HG03095 (cell line): ENCODE measurements around the gene TBC1D10B.
A peak's percentile ranks its signal among the peaks of the same experiment; 100 is the strongest.

Experiments used
- ATAC-seq: cut with Tn5 transposase; IDR thresholded peaks from one replicate; pipeline ENCODE4 v1.9.1; 2021; ENCODE audit warnings: moderate library complexity; ENCODE audit not compliant: unreplicated experiment

The TBC1D10B gene

DNA sequence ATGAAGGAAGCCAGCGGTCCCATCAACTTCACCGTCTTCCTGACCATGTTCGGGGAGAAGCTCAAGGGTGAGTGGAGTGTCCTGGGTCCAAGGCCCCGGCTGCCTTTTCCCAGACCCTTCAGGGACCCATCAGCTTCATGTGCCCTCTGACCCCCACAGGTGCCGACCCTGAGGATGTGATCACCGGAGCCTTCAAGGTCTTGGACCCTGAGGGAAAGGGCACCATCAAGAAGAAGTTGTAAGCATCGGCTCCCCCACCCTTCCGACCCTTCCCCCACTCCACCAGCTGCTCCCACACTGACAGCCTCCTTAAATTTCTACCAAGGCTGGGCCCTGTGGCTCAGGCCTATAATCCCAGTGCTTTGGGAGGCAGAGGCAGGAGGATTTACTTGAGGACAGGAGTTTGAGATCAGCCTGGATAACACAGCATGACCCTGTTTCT, 6.2 kb upstream of the TBC1D10B start:
- ATAC-seq = no peak

DNA sequence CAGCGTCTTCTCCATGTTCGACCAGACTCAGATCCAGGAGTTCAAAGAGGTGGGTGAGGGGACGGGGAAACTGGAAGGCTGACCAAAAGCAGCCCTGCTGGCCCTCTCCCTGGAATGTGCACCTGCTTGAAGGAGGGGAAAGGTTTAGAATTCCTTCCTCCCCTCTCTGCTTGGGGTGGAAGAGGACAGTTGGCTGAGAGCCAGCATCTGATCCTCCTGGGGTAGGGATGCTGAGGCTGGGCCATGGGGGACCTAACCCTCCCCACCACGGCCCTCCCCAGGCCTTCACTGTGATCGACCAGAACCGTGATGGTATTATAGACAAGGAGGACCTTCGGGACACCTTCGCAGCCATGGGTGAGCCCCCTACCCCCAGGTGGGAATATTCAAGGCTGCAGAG, 5.6 kb upstream of the TBC1D10B start:
- ATAC-seq = no peak

DNA sequence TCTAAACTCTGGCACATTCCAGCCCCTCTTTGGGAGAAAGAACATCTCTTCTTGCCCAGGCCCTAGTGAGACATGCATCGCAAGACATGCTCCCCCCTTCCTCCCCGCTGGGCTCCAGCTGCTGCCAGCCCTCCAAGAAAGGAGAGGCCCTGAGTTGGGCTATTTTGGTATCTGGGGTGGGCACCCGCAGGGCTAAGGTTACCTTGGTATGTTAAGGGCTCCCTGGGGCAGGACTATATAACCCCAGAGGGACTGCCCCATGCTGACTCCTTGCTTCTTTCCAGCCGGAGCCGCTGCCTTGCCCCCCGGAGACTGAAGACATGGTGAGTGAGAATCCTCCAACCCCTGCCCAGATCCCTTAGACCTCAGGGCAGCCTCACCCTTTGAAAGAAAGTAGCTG, 4.2 kb upstream of the TBC1D10B start, which contains the start of gene MYL11:
MYL11 (plus strand) TSS at position 265 of the 400 bp plus-strand sequence; CDS start at position 321, 56 bp downstream.
- no peak for ATAC-seq

GRCh38 chr16:30372725-30373124, 2.4 kb upstream of the TBC1D10B start:
- no peak for ATAC-seq

GRCh38 chr16:30372038-30372712, 1.9 kb upstream of the TBC1D10B start:
- ATAC-seq = no peak

- ATAC-seq = no peak
Observed at GRCh38 chr16:30371248-30371816, 1.0 kb upstream of the TBC1D10B start.

DNA sequence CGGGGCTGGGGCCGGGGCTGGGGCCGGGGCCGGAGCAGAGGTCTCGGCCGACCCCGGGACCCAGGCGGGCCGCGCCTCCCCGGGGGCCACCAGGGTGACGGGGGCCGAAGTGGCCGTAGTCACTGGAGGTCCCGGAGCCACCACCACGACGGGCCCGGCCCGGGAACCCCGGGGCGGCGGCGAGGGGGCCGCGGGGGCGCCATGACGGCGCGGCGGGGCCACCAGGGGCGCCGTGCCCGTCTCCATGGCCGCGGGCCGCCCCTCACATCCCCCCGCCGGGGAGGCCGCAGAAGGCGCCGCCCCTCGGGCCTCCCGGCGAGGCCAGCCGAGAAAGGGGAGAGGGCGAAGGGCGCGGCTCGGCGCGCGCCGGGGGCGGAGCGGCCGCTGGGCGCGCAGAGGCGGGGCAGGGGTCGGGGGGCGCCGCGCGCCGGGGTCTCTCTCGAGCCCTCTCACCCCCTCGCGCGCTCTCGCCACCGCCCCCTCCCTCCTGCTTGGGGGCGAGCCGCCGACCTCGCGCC, 297 bp downstream of the TBC1D10B start:
- ATAC-seq = peak; percentile 5

DNA sequence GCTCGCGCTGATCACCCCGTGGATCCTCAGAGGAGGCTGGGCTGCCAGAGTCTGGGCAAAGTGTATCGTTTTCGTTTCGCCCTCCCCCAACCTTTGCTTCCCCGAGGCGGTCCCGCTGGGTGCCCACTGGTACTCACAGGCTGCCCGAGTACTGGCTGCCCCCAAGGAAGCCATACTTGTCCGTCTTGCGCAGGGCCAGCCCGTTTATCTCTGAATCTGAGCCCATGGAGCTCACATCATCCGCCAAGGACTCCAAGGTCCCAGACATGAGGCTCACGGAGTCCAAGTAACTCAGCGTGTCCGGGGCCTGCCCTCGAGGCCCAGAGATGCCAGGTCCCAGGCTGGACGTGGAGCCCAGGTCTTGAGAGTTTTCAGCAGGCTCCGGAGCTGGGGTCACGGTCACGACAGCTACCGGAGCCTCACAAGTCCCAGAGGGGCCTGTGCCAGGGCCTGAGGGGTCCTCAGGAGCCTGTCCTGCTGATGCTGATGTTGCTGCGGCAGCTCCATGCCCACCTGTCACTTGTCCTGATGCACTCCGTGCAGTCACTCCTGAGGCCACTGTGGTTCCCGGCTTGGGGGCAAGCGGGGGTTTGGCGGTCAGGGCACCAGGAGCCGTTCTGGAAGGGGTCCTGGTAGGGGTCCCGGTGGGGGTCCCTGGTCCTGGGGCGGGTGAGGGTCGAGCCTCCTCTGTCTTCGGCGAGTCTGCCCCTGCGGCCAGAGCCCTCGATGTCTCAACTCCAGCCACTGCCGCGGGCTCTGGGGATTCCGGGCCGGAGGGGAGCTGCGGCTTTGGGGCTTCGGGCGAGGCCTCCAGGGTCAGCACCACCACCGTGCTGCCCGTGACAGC, 980 bp downstream of the TBC1D10B start:
- no peak for ATAC-seq

DNA sequence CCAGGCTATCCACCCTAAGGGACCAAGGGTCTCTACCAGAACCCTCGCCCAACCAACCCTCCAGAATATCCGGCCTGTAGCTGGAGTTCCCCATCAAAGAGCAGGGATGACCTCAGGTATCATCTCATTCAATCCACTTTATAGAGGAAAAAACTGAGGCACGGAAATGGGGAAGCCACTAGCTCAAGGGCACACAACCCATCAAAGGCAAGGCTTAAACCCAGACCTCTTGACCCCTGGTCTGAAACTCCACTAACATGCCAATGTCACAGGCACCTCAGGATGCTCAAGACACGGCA, 1.6 kb downstream of the TBC1D10B start:
- no peak for ATAC-seq

GRCh38 chr16:30368122-30368791, 2.0 kb downstream of the TBC1D10B start:
- ATAC-seq = no peak

DNA sequence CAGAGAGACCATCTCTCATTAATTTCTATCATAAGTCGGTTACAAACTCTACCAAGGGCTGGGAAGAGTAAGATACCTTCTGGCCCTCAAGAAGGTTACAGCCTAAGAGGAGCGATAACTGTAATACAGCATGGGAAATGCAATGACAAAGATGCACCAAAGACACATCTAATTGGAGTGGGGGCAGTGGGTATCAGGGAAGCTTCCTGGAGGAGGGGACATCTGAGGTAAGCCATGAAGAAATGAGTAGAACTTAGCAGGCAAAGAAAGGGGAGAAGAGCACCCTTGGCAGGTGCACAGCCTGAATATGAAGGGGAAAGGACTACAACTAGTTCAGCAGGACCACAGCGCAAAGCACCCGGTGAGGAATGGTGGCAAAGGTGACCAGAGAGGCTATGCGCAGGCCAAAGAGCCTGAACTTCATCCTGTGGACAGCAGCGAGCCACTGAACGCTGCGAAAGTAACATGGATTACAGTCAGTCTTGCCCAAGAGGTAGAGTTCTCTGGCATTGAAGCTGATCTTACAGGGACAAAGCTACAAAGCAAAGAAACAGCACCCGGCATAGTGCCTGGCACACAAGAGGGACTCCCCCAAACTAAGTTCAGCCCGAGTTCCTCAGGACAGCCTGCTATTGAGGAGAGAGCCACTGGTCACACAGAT, 2.8 kb downstream of the TBC1D10B start:
- no peak for ATAC-seq

DNA sequence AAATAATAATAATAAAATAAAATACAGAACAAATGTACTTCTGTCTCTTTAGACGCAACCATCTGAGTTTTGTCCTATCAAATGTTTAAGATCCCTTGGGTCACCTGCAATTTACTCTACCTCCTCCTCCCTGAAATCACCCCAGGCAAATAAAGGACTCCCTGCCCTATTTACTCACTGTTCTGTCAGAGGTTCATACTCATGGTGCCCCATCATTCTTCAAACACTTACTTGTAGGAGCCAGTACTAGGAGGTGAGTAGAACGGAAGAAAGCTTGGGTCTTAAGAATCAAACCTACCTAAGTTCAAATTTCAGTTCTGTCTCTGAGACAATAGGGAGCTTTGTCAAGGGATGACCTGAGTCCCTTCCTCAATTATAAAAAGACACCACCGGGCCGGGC, 3.8 kb downstream of the TBC1D10B start:
- ATAC-seq = no peak

GRCh38 chr16:30365200-30365599, 5.1 kb downstream of the TBC1D10B start:
- no peak for ATAC-seq

DNA sequence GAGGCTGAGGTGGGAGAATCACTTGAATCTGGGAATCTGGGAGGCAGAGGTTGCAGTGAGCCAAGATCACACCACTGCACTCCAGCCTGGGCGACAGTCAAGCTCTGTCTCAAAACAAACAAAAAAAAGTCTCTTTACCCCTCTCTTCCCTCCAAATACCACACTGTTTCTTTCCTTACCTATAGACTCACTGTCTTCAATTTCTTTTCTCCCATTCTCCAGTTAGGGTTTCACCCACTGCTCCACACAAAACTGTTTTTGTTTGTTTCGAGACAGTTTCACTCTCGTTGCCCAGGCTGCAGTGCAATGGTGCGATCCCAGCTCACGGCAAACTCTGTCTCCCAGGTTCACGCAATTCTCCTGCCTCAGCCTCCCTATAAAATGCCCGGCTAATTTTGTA, 9.1 kb downstream of the TBC1D10B start:
- no peak for ATAC-seq

GRCh38 chr16:30359871-30360170, 10.5 kb downstream of the TBC1D10B start:
- ATAC-seq = no peak

DNA sequence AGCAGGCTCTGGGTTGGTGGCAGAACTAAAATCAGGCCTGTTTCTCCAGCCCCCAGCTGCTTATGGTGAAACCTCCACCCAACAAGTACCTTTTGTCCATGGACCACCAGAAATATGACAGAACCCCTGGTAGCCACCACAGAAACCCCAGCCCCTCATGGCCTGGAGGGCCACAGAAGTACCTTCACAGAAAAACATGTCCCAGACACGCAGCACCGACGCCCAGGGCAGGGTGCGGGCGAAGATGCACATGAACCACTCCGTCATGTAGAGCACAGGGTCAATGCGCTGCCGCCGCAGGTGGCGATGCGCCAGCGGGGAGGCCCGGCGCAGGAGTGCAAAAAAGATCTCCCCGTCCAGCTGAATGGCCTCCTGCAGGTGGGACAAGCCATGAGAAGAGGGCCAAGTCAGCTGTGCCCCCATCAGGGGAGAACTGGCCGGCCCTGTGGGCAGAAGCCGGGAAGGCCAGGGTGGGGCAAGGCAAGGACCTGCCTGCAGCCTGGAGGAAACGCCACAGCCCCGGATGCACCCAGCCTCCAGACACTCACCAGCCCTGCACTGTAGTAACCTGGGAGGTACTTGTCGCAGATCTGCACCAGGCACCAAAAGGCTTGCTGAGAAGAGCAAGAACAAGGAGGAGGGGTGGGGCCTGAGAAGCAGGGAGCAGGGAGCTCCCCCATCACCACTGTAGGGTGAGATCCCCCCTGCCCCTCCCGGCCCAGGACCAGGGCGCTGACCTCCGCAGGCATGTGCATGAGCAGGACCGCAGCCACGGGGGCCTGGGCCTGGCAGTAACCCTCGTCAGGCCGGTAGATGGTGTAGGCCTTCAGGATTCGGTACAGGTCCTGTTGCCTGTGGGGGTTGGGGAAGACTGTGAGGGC, 11.1 kb downstream of the TBC1D10B start:
- no peak for ATAC-seq

DNA sequence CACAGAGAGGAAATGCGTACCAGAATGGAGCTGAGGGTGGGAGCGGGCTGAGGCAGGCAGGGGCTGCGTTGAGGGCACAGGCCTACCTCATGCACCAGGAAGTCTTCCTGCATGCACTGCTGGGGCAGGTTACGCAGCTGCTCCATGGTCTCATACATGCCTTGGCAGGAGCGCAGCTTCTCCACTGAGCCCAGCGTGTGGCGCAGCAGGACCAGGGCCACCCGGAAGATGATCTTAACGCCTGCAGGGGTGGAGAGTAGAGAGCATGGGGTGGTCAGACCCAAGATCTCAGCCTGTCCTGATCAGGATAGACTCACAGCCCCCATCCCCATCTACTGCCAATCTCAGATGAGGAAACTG, 11.7 kb downstream of the TBC1D10B start:
- no peak for ATAC-seq

GRCh38 chr16:30357715-30358576, 12.3 kb downstream of the TBC1D10B start:
- ATAC-seq = no peak

GRCh38 chr16:30357085-30357714, 13.1 kb downstream of the TBC1D10B start:
- no peak for ATAC-seq
